T-cell (primary cell): ENCODE measurements around the gene BPI. TPM values are rescaled to one million over a fixed set of nuclear protein-coding genes. Genes with fewer than 3 reads are reported as not detected.
"Not testable (repeated sequence)": the region's sequence is repeated elsewhere in the genome, so short reads cannot be mapped to it uniquely, and the experiment has no call there.

Experiments
- ATAC-seq, 4 experiments: fragments of 200-7000 bp in 3 of 4; fragments of 150-1000 bp in 1 of 4; cut with Tn5 transposase; replicated peaks in 1 of 4; 1 replicate in 3 of 4; 2 replicates in 1 of 4; pipeline ENCODE4 v1.10.0; 2021; ENCODE audit warnings: moderate library complexity in 3 of 4, mild to moderate bottlenecking in 2 of 4, moderate number of reproducible peaks in 1 of 4
- CTCF ChIA-PET, 2 donors: fragments of 300-600 bp; sonication (Branson Sonifier 250); formaldehyde crosslinking; loops; one replicate each; lab custom pipeline; 2022; ENCODE audit warnings: antibody characterized with exemption in 2 of 2; lab: Charles Lee
- POLR2A ChIA-PET, 2 donors: fragments of 300-600 bp; sonication (Branson Sonifier 250); formaldehyde crosslinking; loops; one replicate each; lab custom pipeline; 2022; ENCODE audit warnings: antibody characterized with exemption in 2 of 2; lab: Charles Lee
- DNase-seq, 35 experiments: peaks; one replicate each; pipeline versions ENCODE4 v3.0.0 to v3.0.0-alpha.2; 2013 to 2023
- H3K27ac ChIP-seq: one replicate; pipeline ENCODE4 v1.5.1; 2013; ENCODE audit warnings: low read length
- H3K27me3 ChIP-seq, 2 experiments: replicated peaks in 1 of 2; 1 replicate in 1 of 2; 2 replicates in 1 of 2; pipeline versions ENCODE4 v1.6.1 to v1.7.0; 2013; ENCODE audit warnings: low read length in 1 of 2, mixed read lengths in 1 of 2; ENCODE audit not compliant: control insufficient read depth in 2 of 2, insufficient read depth in 2 of 2; ENCODE audit errors: extremely low read depth in 1 of 2
- H3K36me3 ChIP-seq, 2 donors: 1 replicate in 1 of 2; 2 replicates in 1 of 2; pipeline versions ENCODE4 v1.6.1 to v1.7.0; 2013; ENCODE audit warnings: low read length in 1 of 2; ENCODE audit not compliant: control insufficient read depth in 2 of 2, insufficient read depth in 1 of 2; ENCODE audit errors: extremely low read depth in 1 of 2
- H3K4me1 ChIP-seq, 2 experiments: 1 replicate in 1 of 2; 2 replicates in 1 of 2; pipeline versions ENCODE4 v1.6.1 to v1.7.0; 2013; ENCODE audit warnings: low read length in 2 of 2, mixed read lengths in 1 of 2; ENCODE audit not compliant: insufficient read depth in 2 of 2, control insufficient read depth in 1 of 2; ENCODE audit errors: extremely low read depth in 1 of 2
- H3K4me3 ChIP-seq, 2 donors: 1 replicate in 1 of 2; 2 replicates in 1 of 2; pipeline versions ENCODE4 v1.5.1 to v1.7.0; 2013; ENCODE audit warnings: mild to moderate bottlenecking in 2 of 2, low read length in 1 of 2, moderate library complexity in 1 of 2; ENCODE audit not compliant: control insufficient read depth in 1 of 2; ENCODE audit errors: extremely low read depth in 1 of 2
- H3K9me3 ChIP-seq: 2 replicates; pipeline ENCODE4 v1.7.0; 2013
- H3K27ac Mint-ChIP-seq, 2 donors: one replicate each; pipeline ENCODE4 v1.8.0; 2020 to 2021; ENCODE audit warnings: mild to moderate bottlenecking in 2 of 2, mixed read lengths in 2 of 2
- H3K27me3 Mint-ChIP-seq, 2 donors: one replicate each; pipeline ENCODE4 v1.8.0; 2021 to 2022; ENCODE audit warnings: mixed read lengths in 2 of 2
- H3K36me3 Mint-ChIP-seq: one replicate; pipeline ENCODE4 v1.8.0; 2021; ENCODE audit warnings: mixed read lengths
- H3K4me1 Mint-ChIP-seq, 3 donors: one replicate each; pipeline ENCODE4 v1.8.0; 2020 to 2022; ENCODE audit warnings: mixed read lengths in 3 of 3, mild to moderate bottlenecking in 1 of 3
- H3K4me3 Mint-ChIP-seq, 3 donors: one replicate each; pipeline ENCODE4 v1.8.0; 2020 to 2022; ENCODE audit warnings: mild to moderate bottlenecking in 3 of 3, mixed read lengths in 3 of 3, moderate library complexity in 3 of 3
- H3K9me3 Mint-ChIP-seq, 3 donors: one replicate each; pipeline ENCODE4 v1.8.0; 2020 to 2022; ENCODE audit warnings: mixed read lengths in 3 of 3
- WGBS: methylation state at CpG from one replicate; pipeline ENCODE4 v1.1.5; 2013; ENCODE audit warnings: missing lambda C conversion rate; ENCODE audit not compliant: insufficient coverage; 5-methylcytosine and 5-hydroxymethylcytosine counted together
- total RNA-seq, 35 experiments: library from RNA in 6 of 35; stranded (reverse) in 6 of 35; fragments of 120-200 nt in 1 of 35; gene quantifications; one replicate each; pipeline versions ENCODE4 v1.2.1 to v1.2.4 and lab custom pipeline; 2013 to 2026

The BPI gene
- total RNA-seq, 5 donors from 2014 or later (not counting 1 experiment from before 2014, with no cell fraction given) = not detected

DNA sequence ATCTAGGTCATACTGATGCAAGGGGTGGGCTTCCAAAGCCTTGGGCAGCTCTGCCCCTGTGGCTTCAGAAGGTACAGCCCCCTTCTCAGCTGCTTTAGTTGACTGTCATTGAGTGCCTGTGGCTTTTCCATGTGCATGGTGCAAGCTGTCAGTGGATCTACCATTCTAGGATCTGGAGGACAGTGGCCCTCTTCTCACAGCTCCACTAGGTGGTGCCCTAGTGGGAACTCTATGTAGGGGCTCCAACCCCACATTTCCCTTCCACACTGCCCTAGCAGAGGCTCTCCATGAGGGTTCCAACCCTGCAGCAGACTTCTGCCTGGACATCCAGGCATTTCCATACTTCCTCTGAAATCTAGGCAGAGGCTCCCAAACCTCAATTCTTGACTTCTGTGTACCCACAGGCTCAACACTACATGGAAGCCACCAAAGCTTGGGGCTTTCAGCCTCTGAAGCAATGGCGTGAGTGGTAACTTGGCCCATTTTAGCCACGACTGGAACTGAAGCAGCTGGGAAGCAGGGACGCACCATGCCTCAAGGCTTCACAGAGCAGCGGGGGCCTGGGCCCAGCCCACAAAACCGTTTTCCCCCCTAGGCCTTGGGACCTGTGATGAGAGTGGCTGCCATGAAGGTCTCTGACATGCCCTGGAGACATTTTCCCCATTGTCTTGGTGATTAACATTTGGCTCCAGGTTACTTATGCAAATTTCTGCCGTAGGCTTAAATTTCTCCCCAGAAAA is 22.6 kb upstream of the BPI start:
- H3K4me3 Mint-ChIP-seq, H3K27ac Mint-ChIP-seq, DNase-seq, POLR2A ChIA-PET, H3K4me1 ChIP-seq, H3K27ac ChIP-seq, H3K9me3 Mint-ChIP-seq, H3K9me3 ChIP-seq, H3K27me3 ChIP-seq, H3K36me3 Mint-ChIP-seq, ATAC-seq, CTCF ChIA-PET, H3K4me3 ChIP-seq, H3K4me1 Mint-ChIP-seq, H3K36me3 ChIP-seq: not testable (repeated sequence)
- H3K27me3 Mint-ChIP-seq = peaks cover 11 to 17% of the 10 kb centered on the region in 2 donors
- 73% methylated on average over 6 of the region's 6 CpGs for WGBS

DNA sequence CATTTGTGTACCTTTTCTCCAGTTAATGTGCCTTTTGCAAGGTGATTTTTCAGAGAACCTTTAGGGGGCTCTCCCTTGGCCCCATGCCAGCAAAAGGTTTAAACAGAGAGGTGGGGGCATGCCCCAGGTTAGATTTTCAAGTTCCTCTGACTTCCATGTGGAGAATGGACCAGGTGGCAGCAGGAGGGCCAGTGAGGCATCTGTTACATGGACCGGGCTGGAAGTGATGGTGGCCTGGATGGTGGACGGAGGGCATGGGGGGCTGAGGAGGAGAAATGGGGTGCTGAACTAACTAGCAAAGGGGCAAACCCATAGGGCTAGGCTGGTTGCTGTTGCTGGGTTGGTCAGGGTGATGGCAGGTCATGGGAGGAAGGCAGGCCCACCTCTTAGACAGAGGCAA is 20.7 kb upstream of the BPI start:
- Histone ChIP-seq H3K27ac (no peak overlapping the region), H3K36me3 (no peaks in the 10 kb centered on the region), H3K27me3 (peaks cover 0 to 11% of the 10 kb centered on the region in 2 experiments), H3K4me1 (no peaks in the 10 kb centered on the region), H3K9me3 (no peaks in the 10 kb centered on the region), H3K4me3 (no peak overlapping the region)
- peaks cover 23 to 25% of the 10 kb centered on the region in 2 donors for H3K27me3 Mint-ChIP-seq
- no peak overlapping the region for H3K4me3 Mint-ChIP-seq
- WGBS = 100% methylated on average over 2 of the region's 2 CpGs
- DNase-seq = no peak
- H3K27ac Mint-ChIP-seq = no peak overlapping the region
- no peaks in the 10 kb centered on the region for H3K9me3 Mint-ChIP-seq
- H3K36me3 Mint-ChIP-seq = no peaks in the 10 kb centered on the region
- peaks cover 0 to 4% (median 0%) of the 10 kb centered on the region in 3 donors for H3K4me1 Mint-ChIP-seq
- POLR2A ChIA-PET = no interaction called here
- no peak for ATAC-seq
- CTCF ChIA-PET = no interaction called here

- not testable (repeated sequence) for H3K36me3 Mint-ChIP-seq
Measured at GRCh38 chr20:38284066-38284650, 19.8 kb upstream of the BPI start.

DNA sequence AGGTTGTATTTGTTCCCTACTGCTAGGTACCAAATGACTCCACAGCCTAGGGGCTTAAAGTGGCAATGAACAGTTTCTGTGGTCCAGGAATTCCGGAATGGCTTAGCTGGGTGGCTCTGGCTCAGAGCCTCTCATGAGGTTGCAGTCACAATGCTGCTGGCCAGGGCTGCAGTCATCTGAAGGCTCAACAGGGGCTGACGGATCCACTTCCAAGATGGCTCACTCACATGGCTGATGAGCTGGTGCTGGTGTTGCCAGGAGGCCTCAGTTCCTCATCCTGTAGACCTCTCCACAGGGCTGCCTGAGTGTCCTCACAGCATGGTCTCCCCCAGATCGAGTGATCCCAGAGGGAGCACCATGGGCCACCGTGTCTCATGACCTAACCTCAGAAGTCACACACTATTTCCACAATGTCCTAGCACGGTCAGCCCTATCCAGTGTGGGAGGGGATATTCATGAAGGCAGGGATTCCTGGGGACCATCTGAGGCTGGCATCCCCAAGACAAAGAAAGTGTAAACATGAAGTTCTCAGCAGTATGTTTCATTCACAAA is 19.0 kb upstream of the BPI start:
- peaks cover 24 to 25% of the 10 kb centered on the region in 2 donors for H3K27me3 Mint-ChIP-seq
- no peaks in the 10 kb centered on the region for H3K4me1 ChIP-seq
- ChIA-PET CTCF (no interaction called here), POLR2A (no interaction called here)
- no peaks in the 10 kb centered on the region for H3K36me3 ChIP-seq
- H3K9me3 ChIP-seq = no peaks in the 10 kb centered on the region
- H3K4me1 Mint-ChIP-seq = peaks cover 0 to 4% (median 0%) of the 10 kb centered on the region in 3 donors
- peaks cover 0 to 11% of the 10 kb centered on the region in 2 experiments for H3K27me3 ChIP-seq
- 100% methylated on average over 2 of the region's 5 CpGs for WGBS
- no peak overlapping the region for H3K4me3 Mint-ChIP-seq
- DNase-seq = no peak
- H3K27ac ChIP-seq = no peak overlapping the region
- H3K4me3 ChIP-seq = no peak overlapping the region
- no peaks in the 10 kb centered on the region for H3K9me3 Mint-ChIP-seq
- no peak overlapping the region for H3K27ac Mint-ChIP-seq
- H3K36me3 Mint-ChIP-seq = no peaks in the 10 kb centered on the region
- ATAC-seq = no peak

More at GRCh38 chr20:38284066-38284650, 19.8 kb upstream of the BPI start:
- peaks cover 0 to 11% of the 10 kb centered on the region in 2 experiments for H3K27me3 ChIP-seq
- H3K4me1 Mint-ChIP-seq, POLR2A ChIA-PET, H3K9me3 ChIP-seq, H3K4me1 ChIP-seq, DNase-seq, H3K4me3 ChIP-seq, H3K9me3 Mint-ChIP-seq, H3K36me3 ChIP-seq, H3K27ac Mint-ChIP-seq, ATAC-seq, CTCF ChIA-PET, H3K4me3 Mint-ChIP-seq, H3K27ac ChIP-seq: not testable (repeated sequence)
- 87% methylated on average over 4 of the region's 7 CpGs for WGBS
- H3K27me3 Mint-ChIP-seq = peaks cover 24 to 28% of the 10 kb centered on the region in 2 donors

DNA sequence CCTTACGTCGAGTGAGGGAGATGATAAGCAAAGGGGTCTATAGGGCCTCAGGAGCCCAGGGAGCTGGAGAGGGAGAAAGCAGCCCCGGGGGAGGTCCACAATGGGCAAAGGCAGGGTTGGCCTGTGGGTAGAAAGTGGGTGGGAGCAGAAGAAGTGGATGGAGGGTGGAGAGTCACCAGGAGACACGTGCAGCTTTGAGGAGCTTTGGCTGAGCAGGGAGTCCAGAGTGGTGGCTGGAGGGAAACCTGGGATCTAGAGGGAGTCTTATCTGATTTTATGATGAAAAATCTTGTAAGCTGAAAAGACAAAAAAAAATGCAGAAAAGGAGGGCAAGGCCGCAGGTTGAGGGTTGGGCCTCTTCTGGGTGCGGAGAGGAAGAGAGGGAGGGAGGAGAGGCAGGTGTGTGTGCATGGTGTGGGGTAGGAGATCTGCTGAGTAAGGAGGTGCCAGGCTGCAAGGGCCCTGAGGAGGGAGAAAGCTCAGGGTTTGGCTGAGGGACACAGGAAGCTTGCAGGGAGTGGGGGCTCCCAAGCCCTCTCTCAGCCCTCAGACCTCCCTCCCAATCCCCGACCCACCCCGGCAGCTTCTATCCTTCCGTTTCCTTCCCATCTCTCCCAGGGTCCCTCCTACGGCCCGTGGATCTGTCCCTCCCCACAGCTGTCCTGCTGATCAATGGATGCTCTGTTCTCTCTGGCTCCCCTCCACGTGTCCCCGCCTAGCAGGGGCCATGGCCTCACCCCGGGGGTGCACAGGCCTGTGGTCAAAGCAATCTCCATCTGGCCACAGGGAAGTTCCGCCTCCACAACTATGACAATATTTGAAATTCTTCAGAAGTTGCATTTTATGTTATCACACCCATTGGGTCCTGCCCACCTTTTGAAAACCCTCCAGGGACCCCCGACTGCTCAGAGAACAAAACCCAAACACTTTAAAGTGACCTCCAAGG is 17.1 kb upstream of the BPI start:
- Mint-ChIP-seq H3K4me3 (no peak overlapping the region), H3K27me3 (peaks cover 33 to 34% of the 10 kb centered on the region in 2 donors), H3K36me3 (no peaks in the 10 kb centered on the region), H3K9me3 (no peaks in the 10 kb centered on the region), H3K27ac (no peak overlapping the region), H3K4me1 (peaks cover 0 to 4% (median 0%) of the 10 kb centered on the region in 3 donors)
- DNase-seq = no peak
- Histone ChIP-seq H3K27ac (no peak overlapping the region), H3K9me3 (no peaks in the 10 kb centered on the region), H3K4me3 (no peak overlapping the region), H3K27me3 (peaks cover 0 to 13% of the 10 kb centered on the region in 2 experiments), H3K36me3 (no peaks in the 10 kb centered on the region), H3K4me1 (no peaks in the 10 kb centered on the region)
- CTCF ChIA-PET = no interaction called here
- 62% methylated on average over 15 of the region's 16 CpGs for WGBS
- POLR2A ChIA-PET = interaction anchor here in 1 of 2 donors (0.6 kb wide), 1 partner anchor 897 kb away, joined by 3 read pairs; no protein-coding TSS in a partner anchor
- ATAC-seq = no peak
